Keratinocyte (primary cell): Measurements from ENCODE around the gene PLD5. TPM values are rescaled to one million over a fixed set of nuclear protein-coding genes. Genes with fewer than 3 reads are reported as not detected.
"Not testable (repeated sequence)": the region's sequence is repeated elsewhere in the genome, so short reads cannot be mapped to it uniquely, and the experiment has no call there.

Source experiments
- DNase-seq: peaks from one replicate; pipeline ENCODE4 v3.0.0-alpha.2; 2011; ENCODE audit warnings: low read depth, missing footprints, low spot score
- FAIRE-seq: peaks from 2 replicates; lab custom pipeline; 2011; peaks lifted over from hg19 to GRCh38; lab: Jason Lieb, UNC
- H2AFZ ChIP-seq: 2 replicates; pipeline ENCODE4 v1.6.0; 2012; ENCODE audit warnings: low read length, control low read depth, inconsistent platforms; ENCODE audit not compliant: control insufficient read depth
- H3K27ac ChIP-seq: 2 replicates; pipeline ENCODE4 v1.5.1; 2011; ENCODE audit warnings: low read length; ENCODE audit not compliant: control insufficient read depth, insufficient read depth
- H3K27me3 ChIP-seq: 3 replicates; pipeline ENCODE4 v1.6.0; 2011; ENCODE audit warnings: low read length; ENCODE audit not compliant: control insufficient read depth, insufficient read depth; ENCODE audit errors: extremely low read depth
- H3K36me3 ChIP-seq, 2 experiments: 2 replicates in 1 of 2; 3 replicates in 1 of 2; pipeline ENCODE4 v1.5.1; 2011; ENCODE audit warnings: low read length in 2 of 2, mild to moderate bottlenecking in 1 of 2; ENCODE audit not compliant: control insufficient read depth in 2 of 2, insufficient read depth in 2 of 2; ENCODE audit errors: extremely low read depth in 1 of 2
- H3K4me1 ChIP-seq: 3 replicates; pipeline ENCODE4 v1.5.1; 2011; ENCODE audit warnings: low read length; ENCODE audit not compliant: control insufficient read depth, insufficient read depth; ENCODE audit errors: extremely low read depth
- H3K4me2 ChIP-seq: 3 replicates; pipeline ENCODE4 v1.6.0; 2011; ENCODE audit warnings: low read depth, low read length; ENCODE audit not compliant: control insufficient read depth, insufficient read depth; ENCODE audit errors: extremely low read depth
- H3K4me3 ChIP-seq, 3 experiments: fragments of 200-600 bp in 1 of 3; sonication (generic) in 1 of 3; 2 replicates in 2 of 3; 3 replicates in 1 of 3; pipeline ENCODE4 v1.5.1; 2011 to 2016; ENCODE audit warnings: low read length in 3 of 3, mild to moderate bottlenecking in 3 of 3, control low read depth in 2 of 3, inconsistent platforms in 1 of 3, low read depth in 1 of 3, mixed read lengths in 1 of 3, mixed run types in 1 of 3, moderate library complexity in 1 of 3; ENCODE audit not compliant: control insufficient read depth in 2 of 3, insufficient read depth in 2 of 3; ENCODE audit errors: extremely low read depth in 1 of 3
- H3K79me2 ChIP-seq: 2 replicates; pipeline ENCODE4 v1.6.0; 2012; ENCODE audit warnings: low read length; ENCODE audit not compliant: control insufficient read depth, insufficient read depth
- H3K9ac ChIP-seq: 3 replicates; pipeline ENCODE4 v1.6.0; 2011; ENCODE audit warnings: low read length; ENCODE audit not compliant: control insufficient read depth, insufficient read depth; ENCODE audit errors: extremely low read depth
- H3K9me1 ChIP-seq: 3 replicates; pipeline ENCODE4 v1.6.0; 2011; ENCODE audit warnings: low read length; ENCODE audit not compliant: control insufficient read depth, insufficient read depth; ENCODE audit errors: extremely low read depth
- H3K9me3 ChIP-seq: 2 replicates; pipeline ENCODE4 v1.5.1; 2012; ENCODE audit warnings: low read depth, low read length; ENCODE audit not compliant: control insufficient read depth
- H4K20me1 ChIP-seq: 3 replicates; pipeline ENCODE4 v1.6.0; 2011; ENCODE audit warnings: low read length; ENCODE audit not compliant: control insufficient read depth, insufficient read depth; ENCODE audit errors: extremely low read depth
- CTCF ChIP-seq, 3 experiments: IDR thresholded peaks in 1 of 3; conservative IDR thresholded peaks in 1 of 3; optimal IDR thresholded peaks in 1 of 3; 2 replicates in 2 of 3; 3 replicates in 1 of 3; pipeline versions ENCODE3 to v1.5.1; 2011; ENCODE audit warnings: low read length in 3 of 3, mild to moderate bottlenecking in 3 of 3, moderate library complexity in 2 of 3, control low read depth in 1 of 3, inconsistent platforms in 1 of 3; ENCODE audit not compliant: insufficient read depth in 2 of 3; ENCODE audit errors: extremely low read depth in 1 of 3
- EZH2 ChIP-seq: IDR thresholded peaks from one replicate; pipeline ENCODE4 v1.6.1; 2012; ENCODE audit warnings: inconsistent platforms, mild to moderate bottlenecking, low read length, moderate library complexity
- dilution Hi-C: fragments of 300-500 bp; cut with MboI; formaldehyde crosslinking; loops from one replicate; pipeline ENCODE4 v1.7.0; 2020; ENCODE audit warnings: low sequenced_read_pairs; ENCODE audit not compliant: extremely low pct_ligation_motif_present
- polyA plus RNA-seq, 5 experiments: library from polyadenylated mRNA; depleted of rRNA in 3 of 5; stranded (reverse) in 3 of 5; stranded (forward) in 1 of 5; unstranded in 1 of 5; fragments of >200 nt; gene quantifications; 1 replicate in 1 of 5; 2 replicates in 3 of 5; 3 replicates in 1 of 5; pipeline versions ENCODE4 v1.2.1 to v1.2.3, GENCODE V29; 2011 to 2012; ENCODE audit warnings: missing spikeins in 2 of 5, low read depth in 1 of 5, low replicate concordance in 1 of 5

PLD5 gene
- polyA plus RNA-seq, 1 donor (not counting 4 experiments of a cell fraction or from before 2014, with no cell fraction given), result 7.2 TPM

GRCh38 chr1:242467556-242468145 lies 56.8 kb downstream of the PLD5 start:
- FAIRE-seq (peak; percentile 20), DNase-seq (peak; percentile 21)
- H3K4me1 ChIP-seq, result no peaks in the 10 kb centered on the region
- dilution Hi-C loops, result no loop called here
- H3K79me2 ChIP-seq, result peaks cover 6% of the 10 kb centered on the region
- no peak overlapping the region for H3K9ac ChIP-seq
- H3K4me2 ChIP-seq, result no peak overlapping the region
- no peak overlapping the region for H2AFZ ChIP-seq
- no peaks in the 10 kb centered on the region for H3K27me3 ChIP-seq
- H3K9me1 ChIP-seq, result no peaks in the 10 kb centered on the region
- no peak overlapping the region for H3K27ac ChIP-seq
- no peaks in the 10 kb centered on the region for H3K9me3 ChIP-seq
- H4K20me1 ChIP-seq, result no peaks in the 10 kb centered on the region
- TF ChIP-seq EZH2, result no peak
- peak; percentile 58 to 74 (median 64) for TF ChIP-seq CTCF (optimal IDR thresholded peaks at IDR 0.05 in 1 of 3, IDR thresholded peaks at IDR 0.05 in 1 of 3, conservative IDR thresholded peaks at IDR 0.05 in 1 of 3; ENCODE audit: extremely low read depth in 1 of 3, insufficient read depth in 2 of 3, low read length in 3 of 3)
- H3K4me3 ChIP-seq, result no peak overlapping the region
- H3K36me3 ChIP-seq, result peaks cover 0 to 1% of the 10 kb centered on the region in 2 experiments

GRCh38 chr1:242462867-242463266 lies 61.6 kb downstream of the PLD5 start:
- H3K9me3 ChIP-seq, result no peaks in the 10 kb centered on the region
- FAIRE-seq, result no peak
- dilution Hi-C loops, result no loop called here

GRCh38 chr1:242459740-242460139 lies 64.8 kb downstream of the PLD5 start:
- H3K9me3 ChIP-seq, H3K27me3 ChIP-seq, H3K4me2 ChIP-seq, H3K79me2 ChIP-seq, DNase-seq, H3K9me1 ChIP-seq, H2AFZ ChIP-seq, H3K4me1 ChIP-seq, H3K27ac ChIP-seq, H4K20me1 ChIP-seq, H3K36me3 ChIP-seq, H3K4me3 ChIP-seq, H3K9ac ChIP-seq, dilution Hi-C loops, FAIRE-seq: not testable (repeated sequence)

More at GRCh38 chr1:242462867-242463266, 61.6 kb downstream of the PLD5 start:
- DNase-seq, result no peak
- Histone ChIP-seq H3K4me1 (no peaks in the 10 kb centered on the region), H3K27me3 (no peaks in the 10 kb centered on the region), H3K4me2 (no peak overlapping the region), H3K9ac (no peak overlapping the region), H3K9me1 (no peaks in the 10 kb centered on the region), H3K4me3 (no peak overlapping the region), H3K79me2 (peaks cover 6% of the 10 kb centered on the region), H2AFZ (no peak overlapping the region), H3K27ac (no peak overlapping the region), H3K36me3 (no peaks in the 10 kb centered on the region), H4K20me1 (no peaks in the 10 kb centered on the region)
- TF ChIP-seq EZH2 (no peak), CTCF (optimal IDR thresholded peaks at IDR 0.05 in 1 of 3, IDR thresholded peaks at IDR 0.05 in 1 of 3, conservative IDR thresholded peaks at IDR 0.05 in 1 of 3; ENCODE audit: extremely low read depth in 1 of 3, insufficient read depth in 2 of 3, low read length in 3 of 3) (no peak)
